ENCODE results near the gene KNTC1. TPM values are rescaled to one million over a fixed set of nuclear protein-coding genes. Genes with fewer than 3 reads are reported as not detected.
"Not testable (repeated sequence)": the region's sequence is repeated elsewhere in the genome, so short reads cannot be mapped to it uniquely, and the experiment has no call there.

KNTC1 gene
- total and polyA plus RNA-seq, 2 of the 8 experiments (the other 6 are each of a cell fraction or from before 2014, with no cell fraction given), result 52.7 to 80.2 TPM

DNA sequence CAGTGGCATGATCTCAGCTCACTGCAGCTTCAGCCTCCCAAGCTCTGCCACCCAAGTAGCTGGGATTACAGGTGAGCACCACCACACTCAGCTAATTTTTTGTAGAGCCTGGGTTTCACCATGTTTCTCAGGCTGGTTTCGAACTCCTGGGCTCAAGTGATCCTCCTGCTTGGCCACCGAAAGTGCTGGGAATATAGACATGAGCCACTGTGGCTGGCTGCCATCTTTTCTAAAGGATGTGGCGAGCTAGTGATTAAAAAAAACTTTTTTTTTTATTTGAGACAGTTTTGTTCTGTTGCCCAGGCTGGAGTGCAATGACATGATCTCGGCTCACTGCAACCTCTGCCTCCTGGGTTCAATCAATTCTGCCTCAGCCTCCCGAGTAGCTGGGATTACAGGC lies 39.8 kb downstream of the KNTC1 start:
- H2AK5ac ChIP-seq (ENCODE audit: low read depth, low read length); DNase-seq (ENCODE audit: low read depth in 1 of 2, low spot score in 2 of 2); H3K56ac ChIP-seq (replicated peaks; ENCODE audit: insufficient read length, low read depth, low read length); H3K4me2 ChIP-seq (ENCODE audit: insufficient read depth in 1 of 2, low read depth in 2 of 2, low read length in 2 of 2); H3K4ac ChIP-seq (replicated peaks; ENCODE audit: insufficient read length, low read depth, low read length); H3K14ac ChIP-seq (ENCODE audit: insufficient read length); H3K23ac ChIP-seq (ENCODE audit: insufficient read length); H3K9ac ChIP-seq (replicated peaks in 1 of 4; ENCODE audit: extremely low read depth in 1 of 4, low read depth in 3 of 4, low read length in 3 of 4); H3K79me2 ChIP-seq (ENCODE audit: control insufficient read depth in 1 of 2, insufficient read depth in 2 of 2, low read length in 2 of 2); H4K8ac ChIP-seq (ENCODE audit: extremely low read depth, insufficient read depth, low read length); FAIRE-seq; H3K27me3 ChIP-seq (replicated peaks in 1 of 4; ENCODE audit: control insufficient read depth in 3 of 4, extremely low read depth in 1 of 4, insufficient read depth in 3 of 4, low read length in 3 of 4); H2BK12ac ChIP-seq (ENCODE audit: low read depth, low read length); H4K5ac ChIP-seq (ENCODE audit: insufficient read length, low read depth, low read length); H2AFZ ChIP-seq (ENCODE audit: low read length); H4K20me1 ChIP-seq (replicated peaks in 1 of 2; ENCODE audit: control insufficient read depth in 1 of 2, insufficient read depth in 2 of 2, low read length in 2 of 2); H2BK15ac ChIP-seq (ENCODE audit: low read length); H2BK120ac ChIP-seq (replicated peaks; ENCODE audit: low read depth, low read length); H3K4me3 ChIP-seq (ENCODE audit: extremely low read depth in 1 of 4, insufficient read depth in 2 of 4, low read depth in 3 of 4, low read length in 4 of 4); H2BK20ac ChIP-seq (ENCODE audit: low read length); H3K9me3 ChIP-seq (ENCODE audit: insufficient read depth in 2 of 2, low read depth in 1 of 2, low read length in 1 of 2); H3K23me2 ChIP-seq (ENCODE audit: low read depth, low read length); H4K91ac ChIP-seq (replicated peaks; ENCODE audit: insufficient read length, low read length); H3K79me1 ChIP-seq (ENCODE audit: low read depth, low read length); H2BK5ac ChIP-seq (ENCODE audit: low read depth, low read length); H3K18ac ChIP-seq (ENCODE audit: extremely low read depth, low read length); H3K27ac ChIP-seq (ENCODE audit: low read depth, low read length); H3K4me1 ChIP-seq (replicated peaks in 1 of 4; ENCODE audit: control insufficient read depth in 3 of 4, insufficient read depth in 4 of 4, low read length in 3 of 4): not testable (repeated sequence)
- POLR2A ChIA-PET (ENCODE audit: partially characterized antibody), result interaction anchor here (0.7 to 1.2 kb wide), 3 partner anchors 10 to 118 kb away, joined by 3 to 4 read pairs (median 4); partner anchors contain the start of genes KNTC1 and RSRC2
- peaks cover 10 to 64% (median 31%) of the 10 kb centered on the region in 4 experiments; a peak in 7 of 8 replicates for H3K36me3 ChIP-seq (ENCODE audit: control insufficient read depth in 2 of 4, insufficient read depth in 4 of 4, low read length in 3 of 4)
- 88% methylated on average over 5 of the region's 5 CpGs; no CpG with 5 or more reads in 1 of the 2 experiments for WGBS, 2 experiments (ENCODE audit: extremely low coverage in 1 of 2, insufficient coverage in 1 of 2, insufficient read length in 1 of 2, insufficient replicate concordance in 2 of 2, low coverage in 1 of 2, low lambda C conversion rate in 2 of 2, missing lambda C conversion rate in 1 of 2)
- CTCF ChIA-PET (ENCODE audit: partially characterized antibody), result interaction anchor here (1.0 kb wide), 1 partner anchor 216 kb away, joined by 3 read pairs; no protein-coding TSS in a partner anchor
